CD4-positive, alpha-beta T cell (primary cell): ENCODE data around the gene MUC20. TPM values are rescaled to one million over a fixed set of nuclear protein-coding genes. Genes with fewer than 3 reads are reported as not detected.

ENCODE experiments used
- ATAC-seq: fragments of 200-7000 bp; cut with Tn5 transposase; one replicate; pipeline ENCODE4 v1.10.0; 2022; ENCODE audit warnings: mild to moderate bottlenecking; ENCODE audit not compliant: poor library complexity
- CTCF ChIA-PET: fragments of 350-600 bp; sonication (Branson Sonifier 250); formaldehyde crosslinking; loops from one replicate; lab custom pipeline; 2021; ENCODE audit warnings: antibody characterized with exemption, inconsistent platforms; lab: Charles Lee
- POLR2A ChIA-PET: fragments of 350-600 bp; sonication (Branson Sonifier 250); formaldehyde crosslinking; loops from one replicate; lab custom pipeline; 2021; ENCODE audit warnings: antibody characterized with exemption, inconsistent platforms; lab: Charles Lee
- DNase-seq, 14 experiments: peaks; one replicate each; pipeline ENCODE4 v3.0.0-alpha.2; 2013 to 2020; ENCODE audit warnings: mixed read lengths in 2 of 14
- H3K27ac ChIP-seq, 2 donors: one replicate each; pipeline versions ENCODE4 v1.5.1 to v1.7.0; 2013; ENCODE audit warnings: low read length in 2 of 2, low read depth in 1 of 2, mild to moderate bottlenecking in 1 of 2
- H3K27me3 ChIP-seq, 2 experiments: 1 replicate in 1 of 2; 2 replicates in 1 of 2; pipeline versions ENCODE4 v1.6.1 to v1.7.0; 2013; ENCODE audit warnings: low read length in 2 of 2, control low read depth in 1 of 2, mild to moderate bottlenecking in 1 of 2, moderate library complexity in 1 of 2; ENCODE audit not compliant: insufficient read depth in 2 of 2, control insufficient read depth in 1 of 2
- H3K36me3 ChIP-seq: one replicate; pipeline ENCODE4 v1.6.1; 2013; ENCODE audit warnings: low read length, control low read depth; ENCODE audit not compliant: insufficient read depth
- H3K4me1 ChIP-seq: one replicate; pipeline ENCODE4 v1.6.1; 2013; ENCODE audit warnings: low read length, control low read depth; ENCODE audit not compliant: insufficient read depth
- H3K4me3 ChIP-seq: one replicate; pipeline ENCODE4 v1.5.1; 2013; ENCODE audit warnings: mild to moderate bottlenecking, low read length, moderate library complexity
- H3K9me3 ChIP-seq, 2 experiments: 1 replicate in 1 of 2; 2 replicates in 1 of 2; pipeline versions ENCODE4 v1.6.1 to v1.7.0; 2013; ENCODE audit warnings: low read length in 2 of 2, mild to moderate bottlenecking in 2 of 2, control low read depth in 1 of 2, moderate library complexity in 1 of 2; ENCODE audit not compliant: control insufficient read depth in 1 of 2, insufficient read depth in 1 of 2
- H3K27ac Mint-ChIP-seq: one replicate; pipeline ENCODE4 v1.8.0; 2020; ENCODE audit warnings: mixed read lengths
- H3K27me3 Mint-ChIP-seq: one replicate; pipeline ENCODE4 v1.8.0; 2021; ENCODE audit warnings: mixed read lengths
- H3K36me3 Mint-ChIP-seq: one replicate; pipeline ENCODE4 v1.8.0; 2021; ENCODE audit warnings: low read depth, mixed read lengths
- H3K4me1 Mint-ChIP-seq: one replicate; pipeline ENCODE4 v1.8.0; 2021; ENCODE audit warnings: low read depth, mixed read lengths
- H3K4me3 Mint-ChIP-seq: one replicate; pipeline ENCODE4 v1.8.0; 2020; ENCODE audit warnings: mild to moderate bottlenecking, mixed read lengths
- H3K9me3 Mint-ChIP-seq: one replicate; pipeline ENCODE4 v1.8.0; 2020; ENCODE audit warnings: mixed read lengths
- intact Hi-C, 2 experiments: fragments of 100-400 bp; cut with DNase I in 1 of 2; cut with micrococcal nuclease in 1 of 2; formaldehyde crosslinking; loops; one replicate each; pipeline versions ENCODE4 v1.15.1 to v1.9.0; 2023 to 2025; cut with DNase I, micrococcal nuclease
- total RNA-seq, 174 experiments: library from RNA in 2 of 174; stranded (reverse) in 2 of 174; gene quantifications; one replicate each; pipeline ENCODE4 v1.2.3 and lab custom pipeline; 2021 to 2026
- TF ChIP-seq, protein P1 (sequence below): fragments of 200-600 bp; IDR thresholded peaks from one replicate; pipeline ENCODE4 v1.8.0; 2022; ENCODE audit warnings: antibody characterized with exemption, mild to moderate bottlenecking

Gene MUC20
- total RNA-seq, 2 experiments from 2014 or later: 3.9 to 4.1 TPM

DNA sequence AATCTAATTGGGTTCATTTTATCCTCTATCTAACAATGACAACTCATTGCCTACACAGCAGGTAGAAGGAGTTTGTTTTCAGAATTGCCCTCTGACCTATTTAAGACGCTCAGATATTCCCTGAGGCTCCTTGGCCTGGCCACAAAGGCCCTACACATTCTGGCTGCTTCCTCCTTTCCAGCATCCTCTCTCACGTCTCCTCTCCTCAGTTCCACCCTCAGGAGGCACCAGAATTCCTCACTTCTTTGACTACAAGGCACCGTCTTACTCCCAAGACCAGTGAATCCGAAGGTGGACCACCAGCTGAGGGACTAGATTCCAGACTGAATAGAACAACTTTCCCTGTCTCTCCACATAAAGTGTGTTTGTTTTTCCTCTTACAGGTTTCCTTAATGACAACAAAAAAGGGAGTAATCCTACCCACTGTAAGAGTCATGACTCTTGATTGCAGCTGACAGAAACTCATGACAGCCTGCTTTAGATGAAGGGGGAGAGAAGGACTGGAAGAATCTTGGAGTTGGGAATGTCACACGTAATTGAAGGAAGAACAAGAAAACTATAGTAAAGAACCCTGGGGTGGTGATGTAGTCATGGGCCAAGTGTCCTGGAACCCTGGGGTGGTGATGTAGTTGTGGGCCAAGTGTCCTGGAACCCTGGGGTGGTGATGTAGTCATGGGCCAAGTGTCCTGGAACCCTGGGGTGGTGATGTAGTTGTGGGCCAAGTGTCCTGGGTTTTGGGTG, 22.0 kb upstream of the MUC20 start:
- no peaks in the 10 kb centered on the region for H3K27me3 ChIP-seq
- H3K27ac ChIP-seq: no peak overlapping the region
- Mint-ChIP-seq H3K4me1 (no peaks in the 10 kb centered on the region), H3K27ac (peak overlapping the region; percentile 9), H3K27me3 (no peaks in the 10 kb centered on the region), H3K4me3 (no peak overlapping the region), H3K9me3 (no peaks in the 10 kb centered on the region), H3K36me3 (peaks cover 29% of the 10 kb centered on the region)
- intact Hi-C loops: no loop called here
- POLR2A ChIA-PET: no interaction called here
- no peak for ATAC-seq
- CTCF ChIA-PET: no interaction called here
- no peak overlapping the region for H3K4me3 ChIP-seq
- H3K9me3 ChIP-seq: no peaks in the 10 kb centered on the region
- TF ChIP-seq, protein P1, sequence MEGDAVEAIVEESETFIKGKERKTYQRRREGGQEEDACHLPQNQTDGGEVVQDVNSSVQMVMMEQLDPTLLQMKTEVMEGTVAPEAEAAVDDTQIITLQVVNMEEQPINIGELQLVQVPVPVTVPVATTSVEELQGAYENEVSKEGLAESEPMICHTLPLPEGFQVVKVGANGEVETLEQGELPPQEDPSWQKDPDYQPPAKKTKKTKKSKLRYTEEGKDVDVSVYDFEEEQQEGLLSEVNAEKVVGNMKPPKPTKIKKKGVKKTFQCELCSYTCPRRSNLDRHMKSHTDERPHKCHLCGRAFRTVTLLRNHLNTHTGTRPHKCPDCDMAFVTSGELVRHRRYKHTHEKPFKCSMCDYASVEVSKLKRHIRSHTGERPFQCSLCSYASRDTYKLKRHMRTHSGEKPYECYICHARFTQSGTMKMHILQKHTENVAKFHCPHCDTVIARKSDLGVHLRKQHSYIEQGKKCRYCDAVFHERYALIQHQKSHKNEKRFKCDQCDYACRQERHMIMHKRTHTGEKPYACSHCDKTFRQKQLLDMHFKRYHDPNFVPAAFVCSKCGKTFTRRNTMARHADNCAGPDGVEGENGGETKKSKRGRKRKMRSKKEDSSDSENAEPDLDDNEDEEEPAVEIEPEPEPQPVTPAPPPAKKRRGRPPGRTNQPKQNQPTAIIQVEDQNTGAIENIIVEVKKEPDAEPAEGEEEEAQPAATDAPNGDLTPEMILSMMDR: no peak
- H3K4me1 ChIP-seq: no peaks in the 10 kb centered on the region
- DNase-seq: no peak
- H3K36me3 ChIP-seq: peaks cover 33% of the 10 kb centered on the region

DNA sequence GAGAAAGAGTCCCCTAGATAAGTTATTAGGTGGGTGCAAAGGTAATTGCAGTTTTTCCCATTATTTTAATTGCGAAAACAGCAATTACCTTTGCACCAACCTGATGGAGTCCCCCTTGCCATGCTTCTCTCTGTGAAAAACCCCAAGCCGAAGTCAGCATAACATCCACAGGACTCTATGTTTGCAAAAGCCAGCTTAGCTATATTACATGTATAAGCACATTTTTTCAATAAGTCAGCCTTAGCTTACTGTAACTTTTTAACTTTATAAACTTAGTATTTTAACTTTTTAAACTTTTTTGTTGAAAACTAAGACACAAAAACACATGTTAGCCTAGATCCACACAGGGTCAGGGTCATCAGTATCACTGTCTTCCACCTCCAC, 21.4 kb upstream of the MUC20 start:
- H3K4me1 ChIP-seq: no peaks in the 10 kb centered on the region
- no peak for ATAC-seq
- Mint-ChIP-seq H3K4me1 (no peaks in the 10 kb centered on the region), H3K27ac (no peak overlapping the region), H3K4me3 (no peak overlapping the region), H3K9me3 (no peaks in the 10 kb centered on the region), H3K36me3 (peaks cover 25% of the 10 kb centered on the region), H3K27me3 (no peaks in the 10 kb centered on the region)
- no peaks in the 10 kb centered on the region for H3K9me3 ChIP-seq
- H3K27me3 ChIP-seq: no peaks in the 10 kb centered on the region
- H3K27ac ChIP-seq: no peak overlapping the region
- ChIA-PET POLR2A (no interaction called here), CTCF (no interaction called here)
- TF ChIP-seq, protein P1: no peak
- no peak for DNase-seq
- intact Hi-C loops: no loop called here
- peaks cover 28% of the 10 kb centered on the region for H3K36me3 ChIP-seq
- no peak overlapping the region for H3K4me3 ChIP-seq

DNA sequence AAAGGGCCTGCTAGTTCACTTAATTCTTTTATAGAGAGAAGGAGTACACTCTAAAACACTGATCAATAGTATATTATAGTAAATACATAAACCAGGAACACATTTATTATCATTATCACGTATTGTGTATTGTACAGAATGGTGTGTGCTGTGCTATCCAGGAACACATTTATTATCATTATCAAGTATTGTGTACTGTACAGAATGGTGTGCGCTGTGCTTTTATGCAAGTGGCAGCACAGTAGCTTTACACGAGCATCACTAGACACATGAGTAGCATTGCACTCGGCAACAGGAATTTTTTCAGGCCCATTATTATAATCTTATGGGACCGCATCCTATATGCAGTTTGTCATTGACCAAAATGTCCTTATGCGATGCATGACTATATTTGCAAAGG, 20.9 kb upstream of the MUC20 start:
- no peaks in the 10 kb centered on the region for H3K4me1 Mint-ChIP-seq
- H3K4me3 Mint-ChIP-seq: no peak overlapping the region
- ChIA-PET CTCF (no interaction called here), POLR2A (no interaction called here)
- Histone ChIP-seq H3K27me3 (no peaks in the 10 kb centered on the region), H3K36me3 (peaks cover 23% of the 10 kb centered on the region), H3K4me1 (no peaks in the 10 kb centered on the region), H3K9me3 (no peaks in the 10 kb centered on the region), H3K4me3 (no peak overlapping the region), H3K27ac (no peak overlapping the region)
- H3K27ac Mint-ChIP-seq: no peak overlapping the region
- no peaks in the 10 kb centered on the region for H3K9me3 Mint-ChIP-seq
- peaks cover 25% of the 10 kb centered on the region for H3K36me3 Mint-ChIP-seq
- no peak for DNase-seq
- intact Hi-C loops: no loop called here
- TF ChIP-seq, protein P1: no peak
- ATAC-seq: no peak
- H3K27me3 Mint-ChIP-seq: no peaks in the 10 kb centered on the region
